Activated CD4-positive, alpha-beta T cell treated with anti-CD3 and anti-CD28 coated beads, Interleukin-2, amount 50 U/mL, for 24 hours (primary cell): ENCODE results near the gene FFAR2.
"Not testable (repeated sequence)": the region's sequence is repeated elsewhere in the genome, so short reads cannot be mapped to it uniquely, and the experiment has no call there.

Experiments used
- DNase-seq, 2 donors: peaks; one replicate each; pipeline ENCODE4 v3.0.0-alpha.2; 2020; ENCODE audit warnings: low read depth in 1 of 2, low spot score in 1 of 2

The FFAR2 gene

GRCh38 chr19:35423406-35423805 is 24.7 kb upstream of the FFAR2 start:
- not testable (repeated sequence) for DNase-seq

GRCh38 chr19:35425682-35426081 is 22.4 kb upstream of the FFAR2 start:
- DNase-seq: no peak

GRCh38 chr19:35427187-35427586 is 20.9 kb upstream of the FFAR2 start:
- DNase-seq: no peak

- DNase-seq: no peak
Observed at GRCh38 chr19:35429698-35430408, 18.2 kb upstream of the FFAR2 start.

GRCh38 chr19:35430409-35431144 is 17.5 kb upstream of the FFAR2 start:
- DNase-seq: no peak

GRCh38 chr19:35431145-35431807 is 16.8 kb upstream of the FFAR2 start:
- DNase-seq: no peak

- DNase-seq: no peak
Observed at GRCh38 chr19:35432911-35433310, 15.1 kb upstream of the FFAR2 start.

GRCh38 chr19:35433448-35433847 is 14.6 kb upstream of the FFAR2 start:
- no peak for DNase-seq

GRCh38 chr19:35435896-35436295 is 12.2 kb upstream of the FFAR2 start:
- DNase-seq: no peak

- DNase-seq: no peak
Observed at GRCh38 chr19:35436477-35437405, 11.3 kb upstream of the FFAR2 start.

- DNase-seq: no peak
Observed at GRCh38 chr19:35437406-35437951, 10.6 kb upstream of the FFAR2 start.

GRCh38 chr19:35438096-35438495 is 10.0 kb upstream of the FFAR2 start:
- no peak for DNase-seq

GRCh38 chr19:35438527-35438926 is 9.5 kb upstream of the FFAR2 start:
- DNase-seq: no peak

GRCh38 chr19:35439921-35440320 is 8.1 kb upstream of the FFAR2 start:
- DNase-seq: no peak

- DNase-seq: no peak
Observed at GRCh38 chr19:35442091-35442490, 6.0 kb upstream of the FFAR2 start.

- DNase-seq: no peak
Observed at GRCh38 chr19:35444735-35445134, 3.3 kb upstream of the FFAR2 start.

GRCh38 chr19:35445826-35446593 is 2.0 kb upstream of the FFAR2 start:
- no peak for DNase-seq

GRCh38 chr19:35449359-35450043 is 1.4 kb downstream of the FFAR2 start:
- no peak for DNase-seq

- DNase-seq: no peak
Observed at GRCh38 chr19:35451338-35452096, 3.5 kb downstream of the FFAR2 start.
